HG03159 (cell line): Measurements from ENCODE around the gene EPB42.
"Not testable (repeated sequence)": the region's sequence is repeated elsewhere in the genome, so short reads cannot be mapped to it uniquely, and the experiment has no call there.

ENCODE experiments used
- ATAC-seq: cut with Tn5 transposase; IDR thresholded peaks from one replicate; pipeline ENCODE4 v1.9.1; 2021; ENCODE audit warnings: mild to moderate bottlenecking, moderate library complexity; ENCODE audit not compliant: unreplicated experiment

Gene EPB42

DNA sequence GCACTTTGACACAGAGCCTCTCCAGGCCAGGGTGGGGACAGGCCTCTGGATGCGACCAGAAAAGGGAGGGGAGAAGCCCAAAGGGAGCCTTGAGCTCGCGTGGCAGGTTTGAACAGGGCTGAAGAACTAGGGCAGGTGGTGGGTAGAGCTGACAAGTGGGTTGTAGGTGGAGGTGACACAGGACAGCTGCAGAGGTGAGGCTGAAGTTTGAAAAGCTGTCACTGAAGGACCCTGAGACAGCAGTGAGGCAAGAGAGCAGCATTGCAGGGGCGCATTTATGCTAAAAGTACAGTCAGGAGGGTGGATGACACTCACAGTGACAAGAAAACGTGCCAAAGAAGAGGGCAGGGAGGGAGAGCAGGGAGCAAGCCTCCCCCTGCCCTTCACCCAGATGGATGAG lies 21.8 kb upstream of the EPB42 start:
- no peak for ATAC-seq

DNA sequence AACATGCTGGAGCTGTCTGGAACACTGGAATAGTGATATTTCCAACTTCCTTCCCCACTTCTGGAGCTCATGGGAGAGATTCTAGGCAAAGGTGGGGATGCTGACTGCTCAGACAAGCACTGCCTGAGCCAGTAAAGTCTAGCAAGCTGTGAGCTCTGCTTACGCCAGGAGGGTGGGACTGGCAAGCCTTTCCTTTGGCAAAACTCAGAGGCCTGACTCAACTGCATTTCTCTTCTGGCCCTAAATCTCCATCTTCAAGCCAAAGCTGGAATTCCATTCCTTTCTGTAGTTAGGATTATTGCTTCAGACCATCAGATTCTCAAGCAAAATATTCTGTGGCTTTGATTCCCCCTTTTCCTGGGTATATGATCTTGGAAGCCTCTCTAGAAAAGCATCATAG lies 20.3 kb upstream of the EPB42 start:
- ATAC-seq, result no peak

GRCh38 chr15:43239732-43240491 lies 19.1 kb upstream of the EPB42 start:
- ATAC-seq, result no peak

DNA sequence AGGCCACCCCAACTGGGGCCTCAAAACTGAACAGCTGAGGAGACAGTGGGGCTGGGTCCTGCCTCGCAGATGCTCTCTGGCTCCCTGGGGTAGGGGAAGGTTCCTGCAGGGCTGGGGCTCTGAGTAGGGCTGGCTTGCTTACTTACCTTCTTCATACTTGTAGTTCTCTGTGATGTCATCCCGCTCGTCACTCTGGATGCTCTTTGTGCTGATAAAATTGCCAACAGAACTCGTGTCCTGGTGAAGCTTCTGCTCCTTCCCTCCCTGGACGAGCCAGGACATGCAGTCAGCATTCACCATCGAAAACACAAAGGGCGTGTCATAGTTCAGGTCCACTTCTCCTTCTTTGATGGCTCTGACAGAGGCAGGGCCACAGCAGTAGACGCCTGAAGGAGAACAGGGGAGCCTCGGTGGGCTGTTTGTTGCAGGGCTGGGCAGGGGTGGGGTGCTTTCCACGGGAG lies 17.9 kb upstream of the EPB42 start:
- no peak for ATAC-seq

- no peak for ATAC-seq
These were observed 17.1 kb upstream of the EPB42 start for GRCh38 chr15:43237842-43238470.

- ATAC-seq, result no peak
These were observed 14.7 kb upstream of the EPB42 start for GRCh38 chr15:43235536-43235935.

DNA sequence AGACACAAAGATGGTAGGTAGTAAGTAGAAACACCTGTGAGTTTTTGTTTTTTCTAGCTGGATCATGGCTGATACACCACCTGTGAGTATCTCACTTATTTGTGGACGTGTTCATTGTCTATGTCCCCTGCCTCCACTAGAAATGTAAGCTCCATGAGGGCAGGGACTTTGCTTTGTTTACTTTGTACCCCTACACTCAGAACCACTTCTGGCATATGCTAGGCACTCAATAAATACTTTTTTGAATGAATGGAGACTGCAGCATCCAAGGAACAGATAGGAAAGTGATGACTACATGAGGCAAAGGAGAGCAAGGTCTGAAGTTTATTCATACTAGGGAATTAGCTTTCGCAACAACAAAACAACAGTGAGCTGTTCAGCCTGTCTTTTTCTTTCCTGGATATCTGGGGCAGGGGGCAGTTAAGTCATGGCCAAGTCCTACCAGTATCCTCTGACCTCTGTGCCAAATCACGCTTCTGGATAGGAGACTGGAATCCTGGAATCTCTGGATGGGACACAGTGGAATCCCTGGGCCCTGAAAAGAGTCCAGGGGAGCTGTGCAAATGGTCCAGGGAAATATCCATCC lies 11.6 kb upstream of the EPB42 start:
- no peak for ATAC-seq

- no peak for ATAC-seq
These were observed 9.9 kb upstream of the EPB42 start for GRCh38 chr15:43230640-43231115.

DNA sequence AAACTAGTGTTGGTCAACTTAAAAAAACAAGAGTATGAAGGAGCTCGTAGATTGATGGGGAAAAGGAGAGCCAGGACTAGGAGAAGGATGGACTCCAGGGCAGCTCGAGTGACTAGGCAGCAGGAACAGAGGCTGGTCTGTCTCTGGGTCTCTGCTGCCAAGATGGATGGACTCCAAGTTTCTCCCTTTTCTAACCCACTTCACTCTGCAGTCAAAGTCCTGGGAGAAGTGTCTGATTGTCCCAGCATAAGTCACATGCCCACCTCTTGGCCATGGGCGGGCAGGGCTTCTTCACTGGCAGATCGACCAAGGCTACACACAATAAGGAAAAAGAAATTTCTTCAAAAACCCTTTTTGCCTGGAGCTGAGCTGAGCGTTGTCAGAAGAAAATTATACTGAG lies 9.2 kb upstream of the EPB42 start:
- no peak for ATAC-seq

- ATAC-seq, result no peak
These were observed 5.9 kb upstream of the EPB42 start for GRCh38 chr15:43226436-43227305.

- ATAC-seq, result not testable (repeated sequence)
These were observed 5.1 kb upstream of the EPB42 start for GRCh38 chr15:43225950-43226255.

DNA sequence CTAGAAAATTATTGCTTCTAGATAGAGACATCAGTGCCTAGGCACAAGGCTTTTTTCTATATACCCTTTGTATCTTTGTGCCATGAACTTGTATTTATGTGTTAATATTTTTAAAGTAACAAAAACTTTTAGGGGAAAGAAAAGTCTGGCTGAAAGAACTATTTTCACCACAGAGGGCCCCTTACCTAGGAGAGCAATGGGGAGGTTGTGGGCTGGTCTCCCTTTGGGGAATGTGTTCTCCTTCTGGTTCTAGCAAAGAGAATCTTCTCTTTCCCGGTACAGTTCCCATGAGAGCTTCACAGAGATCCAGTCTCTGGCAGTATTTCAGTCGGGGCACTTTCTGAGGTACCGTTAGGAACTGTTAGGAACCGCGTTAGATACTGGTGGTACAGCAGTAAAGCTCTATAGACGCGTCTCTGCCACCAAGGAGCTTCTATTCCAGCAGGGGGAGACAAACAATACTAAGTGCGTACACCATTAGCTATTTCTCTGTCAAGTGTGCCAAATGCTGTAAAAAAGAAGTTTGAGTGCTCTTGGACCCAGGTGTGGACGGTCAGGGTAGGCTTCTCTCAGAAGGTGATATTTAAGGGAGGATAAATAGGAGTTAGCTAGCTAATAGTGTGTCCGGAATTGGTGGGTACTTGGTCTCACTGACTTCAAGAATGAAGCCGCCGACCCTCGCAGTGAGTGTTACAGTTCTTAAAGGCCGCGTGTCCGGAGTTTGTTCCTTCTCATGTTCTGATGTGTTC lies 4.6 kb upstream of the EPB42 start:
- ATAC-seq, result no peak

DNA sequence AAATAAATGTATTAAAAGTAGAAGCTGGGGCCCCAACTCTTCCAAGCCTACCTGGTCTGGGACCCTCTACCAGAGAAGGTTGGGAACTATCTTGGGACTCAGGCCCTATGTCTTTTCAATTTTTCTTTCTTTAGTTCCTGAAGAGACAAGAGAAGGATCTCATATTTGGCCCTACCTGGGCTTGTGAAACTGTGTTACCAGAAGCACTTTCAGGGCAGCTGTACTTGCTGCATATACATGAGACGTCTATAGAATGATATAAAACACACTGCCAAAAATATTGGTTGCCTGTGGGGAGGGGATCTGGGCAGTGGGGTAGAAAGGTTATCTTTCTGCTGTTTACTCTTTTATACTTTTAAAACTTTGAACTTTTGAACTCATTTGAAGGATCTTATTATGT lies 604 bp upstream of the EPB42 start:
- ATAC-seq, result no peak

DNA sequence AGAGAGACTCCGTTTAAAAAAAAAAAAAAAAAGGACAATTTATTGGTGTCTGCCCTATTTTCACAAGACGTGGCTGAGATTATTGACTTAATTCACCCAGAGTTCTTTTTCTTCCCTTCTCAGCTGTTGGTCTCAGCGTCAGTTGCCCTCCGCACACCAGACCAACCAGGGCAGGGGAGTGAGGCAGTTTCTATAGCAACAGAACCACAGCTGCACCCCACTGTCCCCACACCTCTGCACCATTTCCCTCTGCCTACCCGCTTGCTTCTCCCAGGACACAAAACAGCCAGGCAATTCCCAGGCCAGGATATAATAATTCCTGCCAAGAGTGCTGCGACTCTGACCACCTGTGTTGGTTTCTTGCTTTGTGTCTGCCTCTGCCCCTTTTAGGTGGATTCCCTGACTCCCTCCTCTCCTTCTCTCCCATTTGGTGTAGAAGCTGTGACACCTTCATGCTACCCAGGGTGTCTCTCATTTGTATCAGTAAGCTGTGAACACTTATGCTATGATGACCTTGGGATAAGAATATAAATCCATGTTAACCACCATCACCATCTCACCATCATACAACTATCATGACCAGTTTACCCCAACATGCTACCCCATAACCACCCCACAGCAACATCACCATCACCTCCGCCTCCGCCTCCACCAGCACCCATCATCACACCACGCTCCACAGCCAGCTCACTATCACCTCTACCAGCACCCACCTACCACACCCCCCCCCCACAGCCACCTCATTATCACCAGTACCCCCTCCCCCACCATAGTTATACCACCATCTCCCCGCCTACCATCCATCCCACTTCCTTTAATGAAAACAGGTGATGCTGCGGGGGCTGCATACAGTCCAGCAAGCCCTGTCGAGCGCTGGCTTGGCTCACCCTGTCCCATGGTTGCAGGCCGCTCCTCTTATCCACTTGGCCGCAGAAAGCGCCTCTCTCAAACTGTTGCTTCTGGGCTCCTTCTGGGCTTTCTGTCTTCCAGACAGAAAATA lies 589 bp downstream of the EPB42 start:
- no peak for ATAC-seq

GRCh38 chr15:43218908-43219706 lies 1.7 kb downstream of the EPB42 start:
- no peak for ATAC-seq

DNA sequence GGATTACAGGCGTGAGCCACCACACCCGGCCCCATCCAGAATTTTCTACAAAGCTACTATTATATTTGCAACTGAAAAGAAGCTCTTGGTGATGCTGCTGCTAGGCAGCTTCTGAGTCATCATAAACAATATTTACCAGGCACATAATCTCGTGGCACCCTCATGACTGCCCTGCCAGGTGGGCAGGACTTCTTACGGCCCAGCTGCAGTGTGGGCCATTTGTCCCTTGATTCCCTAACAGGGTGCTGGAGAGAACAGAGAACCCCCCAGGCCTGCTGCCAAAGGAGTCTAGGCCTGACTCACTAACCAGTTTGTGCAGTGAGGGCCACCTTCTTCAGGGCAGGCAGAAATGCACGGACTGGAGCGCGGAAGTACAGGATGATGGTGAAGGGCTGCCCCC lies 4.9 kb downstream of the EPB42 start:
- ATAC-seq, result no peak

- ATAC-seq, result no peak
These were observed 6.1 kb downstream of the EPB42 start for GRCh38 chr15:43214592-43215295.

DNA sequence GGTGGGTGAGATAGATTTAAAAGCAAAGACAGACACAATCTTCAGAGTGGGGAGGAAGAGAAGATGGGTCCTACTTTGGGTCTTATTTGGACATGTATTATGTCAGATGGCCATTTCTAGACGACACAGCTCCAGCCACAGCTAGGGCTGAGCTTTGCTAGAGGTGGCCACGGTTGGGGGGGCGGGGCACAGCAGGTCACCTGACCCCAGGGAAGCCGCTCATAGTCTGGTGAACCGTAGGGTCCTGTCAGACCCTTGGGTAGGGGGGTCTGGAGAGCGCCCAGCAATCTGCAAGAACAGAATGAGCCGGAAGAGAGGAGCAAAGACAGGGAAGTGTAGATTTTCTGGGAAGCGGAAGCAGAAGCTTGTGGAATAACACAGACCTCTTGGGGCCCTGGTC lies 6.6 kb downstream of the EPB42 start:
- no peak for ATAC-seq
